ENCODE results near the gene EIF3F.

Gene EIF3F

DNA sequence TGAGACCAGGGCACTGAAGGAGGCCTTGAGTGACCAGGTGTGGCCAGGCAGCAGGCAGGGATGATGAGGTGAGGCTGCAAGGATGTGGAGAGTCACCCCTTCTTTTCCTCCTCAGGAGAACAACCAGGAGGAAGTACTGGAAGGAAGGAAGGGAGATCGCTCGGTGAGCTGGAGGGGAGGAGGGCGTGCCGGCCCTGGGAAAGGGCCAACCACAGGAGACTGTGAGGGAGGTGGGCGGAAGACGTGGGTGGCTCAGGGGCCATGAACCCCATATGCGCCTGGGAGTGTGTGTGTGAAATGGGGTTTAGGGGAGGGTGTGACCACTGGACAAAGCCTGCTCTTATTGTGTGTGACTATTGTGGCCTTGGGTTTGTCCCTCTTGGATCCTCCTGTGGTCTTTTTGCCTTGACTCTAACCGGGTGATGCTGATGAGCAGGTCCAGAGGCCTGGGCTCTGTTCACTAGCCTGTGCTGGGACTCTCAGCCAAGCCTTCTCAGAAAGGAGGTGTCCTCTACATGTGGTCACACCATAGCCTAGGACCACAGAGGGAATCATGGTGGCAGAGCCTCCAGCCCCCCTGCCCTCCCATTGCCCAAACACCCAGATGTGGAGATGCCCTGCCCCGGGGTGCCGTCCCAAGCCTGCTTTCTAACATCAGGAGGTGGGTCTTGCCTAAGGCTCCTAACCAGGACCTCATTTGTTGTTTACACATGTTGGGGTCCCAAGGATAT is 52.6 kb downstream of the EIF3F start:
- DNase-seq (ENCODE audit: low spot score): no peak

DNA sequence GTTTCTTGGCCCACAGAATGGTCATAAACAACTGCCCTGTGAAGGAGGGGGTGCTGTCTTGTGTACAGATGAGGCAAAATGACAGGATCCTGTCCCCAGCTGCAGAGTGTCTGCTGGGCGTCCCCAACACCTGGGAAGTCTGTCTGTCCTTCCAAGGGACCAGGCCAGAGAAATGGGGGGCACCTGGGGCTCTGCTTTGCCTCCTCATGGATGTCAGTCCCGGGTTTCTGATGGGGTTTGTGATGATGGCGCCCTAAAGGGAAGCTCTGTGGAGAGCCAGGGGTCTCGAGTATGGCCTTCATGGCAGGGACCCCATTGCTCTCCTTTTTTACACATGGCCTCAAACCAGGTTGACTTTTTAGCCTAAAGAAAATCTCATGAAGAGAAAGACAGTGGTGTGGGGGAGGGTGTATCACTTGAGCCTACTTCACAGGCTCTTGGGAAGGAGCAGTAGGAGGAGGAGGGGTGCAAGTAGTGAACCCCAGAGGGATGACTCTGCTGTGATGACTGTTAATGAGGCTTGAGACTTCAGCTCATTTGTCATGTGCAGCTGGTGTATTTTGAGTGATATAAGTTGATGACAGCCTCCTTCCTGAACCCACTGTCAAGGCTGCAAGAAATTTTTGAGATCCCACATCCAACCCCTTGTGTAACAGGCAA is 53.3 kb downstream of the EIF3F start:
- no peak for DNase-seq (ENCODE audit: low spot score)

- DNase-seq (ENCODE audit: low spot score): no peak
These were observed 53.8 kb downstream of the EIF3F start for GRCh38 chr11:8040921-8041285.

GRCh38 chr11:8041576-8041975 is 54.4 kb downstream of the EIF3F start:
- DNase-seq (ENCODE audit: low spot score): no peak

- no peak for DNase-seq (ENCODE audit: low spot score)
These were observed 56.6 kb downstream of the EIF3F start for GRCh38 chr11:8043756-8044155.

- DNase-seq (ENCODE audit: low spot score): no peak
These were observed 58.7 kb downstream of the EIF3F start for GRCh38 chr11:8045839-8046238.

DNA sequence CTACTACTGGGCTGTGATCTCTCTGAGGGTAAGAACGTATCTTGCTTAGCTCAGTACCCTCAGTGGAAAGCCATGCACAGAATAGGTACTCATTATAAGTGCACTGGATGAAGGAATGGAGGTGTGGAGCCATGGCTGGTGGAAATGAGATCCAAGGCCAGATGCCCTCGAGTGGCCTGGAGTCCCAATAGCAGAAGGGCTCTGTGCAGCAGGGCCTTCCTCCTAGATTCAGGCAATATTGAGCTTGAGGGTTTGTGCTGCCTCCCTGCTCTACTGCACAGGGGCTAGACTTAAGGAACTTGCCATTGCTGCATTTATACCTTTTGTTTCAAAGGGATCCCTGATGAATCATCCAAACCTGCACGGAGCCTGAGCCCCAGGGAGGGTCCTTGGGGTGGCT is 60.2 kb downstream of the EIF3F start:
- no peak for DNase-seq (ENCODE audit: low spot score)

DNA sequence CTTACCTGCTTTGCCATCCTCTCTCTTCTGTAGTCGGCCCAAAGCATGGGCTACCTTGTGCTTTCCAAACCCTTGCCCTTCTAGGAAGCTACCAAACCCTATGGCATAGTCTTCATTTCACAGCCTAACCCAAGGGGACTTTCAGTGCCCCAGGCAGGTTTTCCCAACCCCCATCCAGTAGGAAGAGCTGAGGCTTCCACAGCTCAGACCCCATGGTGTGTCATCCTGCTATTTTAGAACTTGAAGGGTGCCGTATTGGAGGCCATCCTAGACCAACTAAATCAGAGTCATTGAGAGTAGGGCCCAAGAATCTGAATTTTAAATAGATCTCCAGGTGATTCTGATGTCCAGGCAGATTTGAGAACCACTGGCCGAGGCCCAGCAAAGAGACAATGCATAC is 61.9 kb downstream of the EIF3F start:
- DNase-seq (ENCODE audit: low spot score): no peak

Data from kidney tubule cell (primary cell).